ENCODE measurements around the gene APLP1.

- TF ChIP-seq, protein P1, sequence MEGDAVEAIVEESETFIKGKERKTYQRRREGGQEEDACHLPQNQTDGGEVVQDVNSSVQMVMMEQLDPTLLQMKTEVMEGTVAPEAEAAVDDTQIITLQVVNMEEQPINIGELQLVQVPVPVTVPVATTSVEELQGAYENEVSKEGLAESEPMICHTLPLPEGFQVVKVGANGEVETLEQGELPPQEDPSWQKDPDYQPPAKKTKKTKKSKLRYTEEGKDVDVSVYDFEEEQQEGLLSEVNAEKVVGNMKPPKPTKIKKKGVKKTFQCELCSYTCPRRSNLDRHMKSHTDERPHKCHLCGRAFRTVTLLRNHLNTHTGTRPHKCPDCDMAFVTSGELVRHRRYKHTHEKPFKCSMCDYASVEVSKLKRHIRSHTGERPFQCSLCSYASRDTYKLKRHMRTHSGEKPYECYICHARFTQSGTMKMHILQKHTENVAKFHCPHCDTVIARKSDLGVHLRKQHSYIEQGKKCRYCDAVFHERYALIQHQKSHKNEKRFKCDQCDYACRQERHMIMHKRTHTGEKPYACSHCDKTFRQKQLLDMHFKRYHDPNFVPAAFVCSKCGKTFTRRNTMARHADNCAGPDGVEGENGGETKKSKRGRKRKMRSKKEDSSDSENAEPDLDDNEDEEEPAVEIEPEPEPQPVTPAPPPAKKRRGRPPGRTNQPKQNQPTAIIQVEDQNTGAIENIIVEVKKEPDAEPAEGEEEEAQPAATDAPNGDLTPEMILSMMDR (IDR thresholded peaks at IDR 0.05; ENCODE audit: poor library complexity, severe bottlenecking), result no peak
- TF ChIP-seq POLR2AphosphoS5 (IDR thresholded peaks at IDR 0.05) (no peak), EP300 (conservative IDR thresholded peaks at IDR 0.05; ENCODE audit: poor library complexity, severe bottlenecking) (no peak)
- TF ChIP-seq, protein P2, sequence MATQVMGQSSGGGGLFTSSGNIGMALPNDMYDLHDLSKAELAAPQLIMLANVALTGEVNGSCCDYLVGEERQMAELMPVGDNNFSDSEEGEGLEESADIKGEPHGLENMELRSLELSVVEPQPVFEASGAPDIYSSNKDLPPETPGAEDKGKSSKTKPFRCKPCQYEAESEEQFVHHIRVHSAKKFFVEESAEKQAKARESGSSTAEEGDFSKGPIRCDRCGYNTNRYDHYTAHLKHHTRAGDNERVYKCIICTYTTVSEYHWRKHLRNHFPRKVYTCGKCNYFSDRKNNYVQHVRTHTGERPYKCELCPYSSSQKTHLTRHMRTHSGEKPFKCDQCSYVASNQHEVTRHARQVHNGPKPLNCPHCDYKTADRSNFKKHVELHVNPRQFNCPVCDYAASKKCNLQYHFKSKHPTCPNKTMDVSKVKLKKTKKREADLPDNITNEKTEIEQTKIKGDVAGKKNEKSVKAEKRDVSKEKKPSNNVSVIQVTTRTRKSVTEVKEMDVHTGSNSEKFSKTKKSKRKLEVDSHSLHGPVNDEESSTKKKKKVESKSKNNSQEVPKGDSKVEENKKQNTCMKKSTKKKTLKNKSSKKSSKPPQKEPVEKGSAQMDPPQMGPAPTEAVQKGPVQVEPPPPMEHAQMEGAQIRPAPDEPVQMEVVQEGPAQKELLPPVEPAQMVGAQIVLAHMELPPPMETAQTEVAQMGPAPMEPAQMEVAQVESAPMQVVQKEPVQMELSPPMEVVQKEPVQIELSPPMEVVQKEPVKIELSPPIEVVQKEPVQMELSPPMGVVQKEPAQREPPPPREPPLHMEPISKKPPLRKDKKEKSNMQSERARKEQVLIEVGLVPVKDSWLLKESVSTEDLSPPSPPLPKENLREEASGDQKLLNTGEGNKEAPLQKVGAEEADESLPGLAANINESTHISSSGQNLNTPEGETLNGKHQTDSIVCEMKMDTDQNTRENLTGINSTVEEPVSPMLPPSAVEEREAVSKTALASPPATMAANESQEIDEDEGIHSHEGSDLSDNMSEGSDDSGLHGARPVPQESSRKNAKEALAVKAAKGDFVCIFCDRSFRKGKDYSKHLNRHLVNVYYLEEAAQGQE (IDR thresholded peaks at IDR 0.05; ENCODE audit: borderline replicate concordance), result no peak
Observed at GRCh38 chr19:35895911-35896642, 27.7 kb downstream of the APLP1 start.
